CD4-positive, alpha-beta memory T cell (primary cell): Measurements from ENCODE around the gene CD4. TPM values are rescaled to one million over a fixed set of nuclear protein-coding genes. Genes with fewer than 3 reads are reported as not detected.

ENCODE experiments used
- CTCF ChIA-PET: fragments of 350-600 bp; sonication (Branson Sonifier 250); formaldehyde crosslinking; loops from one replicate; lab custom pipeline; 2021; ENCODE audit warnings: inconsistent platforms; ENCODE audit not compliant: partially characterized antibody; lab: Charles Lee
- POLR2A ChIA-PET: fragments of 350-600 bp; sonication (Branson Sonifier 250); formaldehyde crosslinking; loops from one replicate; lab custom pipeline; 2021; ENCODE audit not compliant: partially characterized antibody; lab: Charles Lee
- DNase-seq, 5 donors: peaks; one replicate each; pipeline versions ENCODE4 v3.0.0 to v3.0.0-alpha.2; 2020 to 2022; ENCODE audit warnings: mixed read lengths in 1 of 5
- H3K27ac ChIP-seq: one replicate; pipeline ENCODE4 v1.7.0; 2013; ENCODE audit warnings: low read depth, low read length
- H3K27me3 ChIP-seq: 2 replicates; pipeline ENCODE4 v1.7.0; 2013; ENCODE audit warnings: mild to moderate bottlenecking, low read length, moderate library complexity; ENCODE audit not compliant: insufficient read depth
- H3K36me3 ChIP-seq: 2 replicates; pipeline ENCODE4 v1.7.0; 2013; ENCODE audit warnings: mild to moderate bottlenecking, low read length, moderate library complexity; ENCODE audit not compliant: insufficient read depth
- H3K4me1 ChIP-seq: 2 replicates; pipeline ENCODE4 v1.7.0; 2013; ENCODE audit warnings: mild to moderate bottlenecking, low read length, moderate library complexity; ENCODE audit not compliant: insufficient read depth
- H3K4me3 ChIP-seq, 2 donors: one replicate each; pipeline ENCODE4 v1.7.0; 2013; ENCODE audit warnings: low read length in 2 of 2, mild to moderate bottlenecking in 1 of 2
- H3K9me3 ChIP-seq, 2 donors: one replicate each; pipeline ENCODE4 v1.7.0; 2013; ENCODE audit warnings: low read length in 2 of 2, control low read depth in 1 of 2; ENCODE audit not compliant: control insufficient read depth in 1 of 2
- H3K27ac Mint-ChIP-seq, 7 donors: one replicate each; pipeline ENCODE4 v1.8.0; 2020 to 2021; ENCODE audit warnings: mixed read lengths in 7 of 7, mild to moderate bottlenecking in 6 of 7, inconsistent platforms in 3 of 7, moderate library complexity in 3 of 7
- H3K27me3 Mint-ChIP-seq, 2 donors: one replicate each; pipeline ENCODE4 v1.8.0; 2020 to 2021; ENCODE audit warnings: mixed read lengths in 2 of 2
- H3K36me3 Mint-ChIP-seq, 2 donors: one replicate each; pipeline ENCODE4 v1.8.0; 2020 to 2021; ENCODE audit warnings: mixed read lengths in 2 of 2, inconsistent platforms in 1 of 2, mild to moderate bottlenecking in 1 of 2
- H3K4me1 Mint-ChIP-seq, 4 donors: one replicate each; pipeline ENCODE4 v1.8.0; 2020 to 2021; ENCODE audit warnings: mixed read lengths in 4 of 4, mild to moderate bottlenecking in 1 of 4
- H3K4me3 Mint-ChIP-seq, 8 donors: one replicate each; pipeline ENCODE4 v1.8.0; 2020 to 2021; ENCODE audit warnings: mixed read lengths in 8 of 8, mild to moderate bottlenecking in 7 of 8, moderate library complexity in 6 of 8, inconsistent platforms in 3 of 8
- H3K9me3 Mint-ChIP-seq, 8 donors: one replicate each; pipeline ENCODE4 v1.8.0; 2020 to 2021; ENCODE audit warnings: mixed read lengths in 8 of 8, mild to moderate bottlenecking in 5 of 8, inconsistent platforms in 3 of 8, moderate library complexity in 1 of 8
- intact Hi-C: fragments of 100-400 bp; cut with micrococcal nuclease; formaldehyde crosslinking; loops from one replicate; pipeline ENCODE4 v1.15.1; 2023
- polyA plus RNA-seq, 2 donors: library from polyadenylated mRNA; unstranded; fragments of 300-500 nt; fragmentation: Illumina TruSeq; gene quantifications; one replicate each; pipeline ENCODE4 v1.2.3, GENCODE V29; 2021
- total RNA-seq, 2 experiments: library from RNA; stranded (reverse); gene quantifications; one replicate each; pipeline ENCODE4 v1.2.3, GENCODE V29; 2021

CD4 gene
- total and polyA plus RNA-seq, 4 experiments from 2014 or later = 251 to 456 (median 288) TPM

DNA sequence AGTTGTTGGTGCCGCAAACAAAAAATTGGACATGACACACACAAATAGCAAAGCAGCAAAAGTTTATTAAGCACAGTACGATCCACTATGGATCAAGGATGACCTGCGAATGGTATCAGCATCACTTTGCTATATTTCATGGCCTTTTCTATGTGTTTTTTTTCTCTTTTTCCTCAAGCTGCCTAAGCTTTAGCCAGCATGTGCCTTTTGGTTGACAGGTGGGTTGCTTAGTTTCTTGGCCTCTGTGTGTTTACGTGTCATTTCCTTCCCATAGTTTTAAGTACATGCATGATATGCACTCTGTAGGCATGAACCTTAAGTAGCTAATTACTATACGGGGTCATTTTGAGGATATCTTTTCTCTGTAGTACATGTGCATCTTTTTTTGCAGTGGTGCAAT lies 9.8 kb downstream of the CD4 start:
- no peaks in the 10 kb centered on the region for H3K9me3 ChIP-seq
- ChIA-PET CTCF (no interaction called here), POLR2A (interaction anchor here (1.2 kb wide), 1 partner anchor 10 kb away, joined by 3 read pairs; the partner anchor contains the start of gene CD4)
- H3K4me3 ChIP-seq = no peak overlapping the region
- Mint-ChIP-seq H3K27me3 (no peaks in the 10 kb centered on the region), H3K4me1 (peaks cover 35 to 59% (median 47%) of the 10 kb centered on the region in 4 donors), H3K9me3 (no peaks in the 10 kb centered on the region), H3K4me3 (no peak overlapping the region), H3K36me3 (peaks cover 46 to 72% of the 10 kb centered on the region in 2 donors), H3K27ac (peak overlapping the region in 2 of 7 donors; percentile 47 to 64)
- H3K27ac ChIP-seq = no peak overlapping the region
- no peaks in the 10 kb centered on the region for H3K27me3 ChIP-seq
- intact Hi-C loops = no loop called here
- peaks cover 63% of the 10 kb centered on the region for H3K36me3 ChIP-seq
- H3K4me1 ChIP-seq = peaks cover 41% of the 10 kb centered on the region
- no peak for DNase-seq

DNA sequence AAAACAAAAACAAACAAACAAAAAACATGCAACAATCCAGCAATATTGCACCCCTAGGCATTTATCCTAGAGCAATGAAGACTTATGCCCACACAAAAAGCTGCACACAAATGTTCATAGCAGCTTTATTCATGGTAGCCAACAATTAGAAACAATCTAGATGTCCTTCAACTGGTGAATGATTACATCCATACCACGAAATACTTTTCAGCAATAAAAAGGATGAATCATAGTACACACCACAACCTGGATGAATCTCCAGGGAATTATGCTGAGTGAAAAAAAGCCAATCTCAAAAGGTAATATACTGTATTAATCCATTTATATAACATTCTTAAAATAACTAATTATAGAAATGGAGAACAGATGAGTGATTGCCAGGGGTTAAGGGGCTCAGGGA lies 17.8 kb downstream of the CD4 start:
- Histone ChIP-seq H3K27ac (no peak overlapping the region), H3K27me3 (no peaks in the 10 kb centered on the region), H3K4me1 (no peaks in the 10 kb centered on the region), H3K36me3 (peaks cover 22% of the 10 kb centered on the region), H3K4me3 (no peak overlapping the region), H3K9me3 (no peaks in the 10 kb centered on the region)
- peaks cover 36 to 39% of the 10 kb centered on the region in 2 donors for H3K36me3 Mint-ChIP-seq
- CTCF ChIA-PET = interaction anchor here (1.0 to 1.4 kb wide), 3 partner anchors 27 to 187 kb away, joined by 3 read pairs; no protein-coding TSS in a partner anchor
- no peaks in the 10 kb centered on the region for H3K9me3 Mint-ChIP-seq
- DNase-seq = no peak
- H3K27me3 Mint-ChIP-seq = no peaks in the 10 kb centered on the region
- POLR2A ChIA-PET = interaction anchor here (0.6 kb wide), 1 partner anchor 18 kb away, joined by 3 read pairs; the partner anchor contains the start of gene CD4
- no peak overlapping the region for H3K4me3 Mint-ChIP-seq
- peak overlapping the region in 1 of 7 donors; percentile 72 for H3K27ac Mint-ChIP-seq
- intact Hi-C loops = no loop called here
- peaks cover 0 to 24% (median 12%) of the 10 kb centered on the region in 4 donors for H3K4me1 Mint-ChIP-seq

DNA sequence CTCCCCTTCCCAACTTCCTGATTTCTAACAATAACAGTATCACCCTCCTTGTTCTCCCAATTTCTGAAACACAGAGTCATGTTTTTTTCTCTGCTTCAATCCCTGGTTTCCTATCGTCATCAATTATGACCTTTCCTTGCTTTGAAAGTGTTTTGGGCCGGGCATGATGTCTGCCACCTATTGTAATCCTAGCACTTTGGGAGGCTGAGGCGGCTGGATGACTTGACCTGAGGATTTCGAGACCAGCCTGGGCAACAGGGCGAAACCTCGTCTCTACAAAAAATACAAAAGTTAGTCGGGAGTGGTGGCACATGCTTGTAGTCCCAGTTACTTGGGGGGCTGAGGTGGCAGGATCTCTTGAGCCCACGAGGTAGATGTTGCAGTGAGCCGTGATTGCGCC lies 19.7 kb downstream of the CD4 start:
- Histone ChIP-seq H3K4me3 (no peak overlapping the region), H3K27ac (no peak overlapping the region), H3K36me3 (peaks cover 12% of the 10 kb centered on the region), H3K9me3 (no peaks in the 10 kb centered on the region), H3K27me3 (no peaks in the 10 kb centered on the region), H3K4me1 (no peaks in the 10 kb centered on the region)
- ChIA-PET CTCF (interaction anchor here (1.0 to 1.4 kb wide), 2 partner anchors 12 to 31 kb away, joined by 4 to 5 read pairs; partner anchors contain the start of gene GPR162), POLR2A (interaction anchor here (1.3 to 1.8 kb wide), 3 partner anchors 12 to 17 kb away, joined by 4 to 12 read pairs (median 4); partner anchors contain the start of gene GPR162)
- intact Hi-C loops = no loop called here
- Mint-ChIP-seq H3K27ac (no peak overlapping the region), H3K4me1 (peaks cover 0 to 23% (median 13%) of the 10 kb centered on the region in 4 donors), H3K9me3 (no peaks in the 10 kb centered on the region), H3K27me3 (no peaks in the 10 kb centered on the region), H3K36me3 (peaks cover 37 to 40% of the 10 kb centered on the region in 2 donors), H3K4me3 (no peak overlapping the region)
- no peak for DNase-seq

DNA sequence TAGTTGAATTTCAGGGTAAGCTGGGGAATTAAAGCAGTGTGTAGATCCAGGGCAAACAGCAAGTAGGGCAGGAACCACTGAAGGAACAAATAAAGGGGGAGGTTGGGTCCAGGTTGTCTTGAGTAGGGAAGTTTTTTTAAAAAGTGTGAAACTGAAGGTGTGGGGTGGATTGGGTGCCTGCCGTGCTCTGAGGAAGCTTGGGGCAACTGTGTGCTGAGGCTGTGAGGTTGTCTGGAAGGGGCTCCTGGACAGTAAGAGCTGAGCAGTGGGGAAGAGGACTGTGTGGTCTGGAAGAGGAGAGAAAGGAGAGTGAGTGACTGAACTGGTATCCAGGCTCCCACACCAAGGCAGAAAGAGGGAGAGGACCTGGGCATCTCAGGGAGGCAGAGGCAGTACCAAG lies 21.4 kb downstream of the CD4 start:
- Histone ChIP-seq H3K4me3 (no peak overlapping the region), H3K27me3 (no peaks in the 10 kb centered on the region), H3K27ac (no peak overlapping the region), H3K4me1 (no peaks in the 10 kb centered on the region), H3K9me3 (no peaks in the 10 kb centered on the region), H3K36me3 (peaks cover 26% of the 10 kb centered on the region)
- H3K4me1 Mint-ChIP-seq = peaks cover 0 to 20% (median 12%) of the 10 kb centered on the region in 4 donors
- H3K27ac Mint-ChIP-seq = peak overlapping the region in 6 of 7 donors; percentile 24 to 88 (median 68)
- no peak overlapping the region for H3K4me3 Mint-ChIP-seq
- ChIA-PET POLR2A (interaction anchor here (1.2 to 1.4 kb wide), 2 partner anchors 9 to 10 kb away, joined by 3 to 4 read pairs; partner anchors contain the start of gene GPR162), CTCF (interaction anchor here (0.8 to 2.7 kb wide), 5 partner anchors 8 to 25 kb away, joined by 3 to 9 read pairs (median 3); no protein-coding TSS in a partner anchor)
- no peaks in the 10 kb centered on the region for H3K9me3 Mint-ChIP-seq
- no peaks in the 10 kb centered on the region for H3K27me3 Mint-ChIP-seq
- no peak for DNase-seq
- H3K36me3 Mint-ChIP-seq = peaks cover 42 to 46% of the 10 kb centered on the region in 2 donors
- intact Hi-C loops = no loop called here

DNA sequence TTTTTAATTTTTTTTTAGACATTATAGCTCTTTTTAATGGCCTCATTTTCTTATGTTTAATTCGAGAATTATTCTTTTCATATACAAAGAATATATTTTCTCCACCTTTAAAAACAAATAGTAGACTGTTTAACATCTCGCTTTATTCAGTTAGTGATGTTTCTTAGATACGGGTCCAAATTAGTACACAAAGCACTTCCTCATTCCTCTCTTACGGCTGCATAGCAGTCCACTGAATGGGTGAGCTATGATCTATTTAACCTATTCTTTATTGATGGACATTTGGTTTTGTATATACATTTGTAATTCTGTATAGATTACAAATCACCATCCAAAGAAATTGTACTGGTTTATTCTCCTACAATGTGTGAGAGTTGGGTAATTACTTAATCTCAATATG lies 24.0 kb downstream of the CD4 start:
- Mint-ChIP-seq H3K4me1 (peaks cover 0 to 20% (median 16%) of the 10 kb centered on the region in 4 donors), H3K36me3 (peaks cover 54 to 58% of the 10 kb centered on the region in 2 donors), H3K27ac (no peak overlapping the region), H3K4me3 (no peak overlapping the region), H3K9me3 (no peaks in the 10 kb centered on the region), H3K27me3 (no peaks in the 10 kb centered on the region)
- CTCF ChIA-PET = interaction anchor here (1.0 to 1.8 kb wide), 4 partner anchors 12 to 348 kb away, joined by 3 to 11 read pairs (median 4); no protein-coding TSS in a partner anchor
- Histone ChIP-seq H3K4me1 (no peaks in the 10 kb centered on the region), H3K4me3 (no peak overlapping the region), H3K27ac (no peak overlapping the region), H3K9me3 (no peaks in the 10 kb centered on the region), H3K36me3 (peaks cover 42% of the 10 kb centered on the region), H3K27me3 (no peaks in the 10 kb centered on the region)
- POLR2A ChIA-PET = interaction anchor here (0.8 to 1.2 kb wide), 2 partner anchors 17 to 24 kb away, joined by 3 to 4 read pairs; partner anchors contain the start of gene CD4
- no peak for DNase-seq
- intact Hi-C loops = no loop called here

DNA sequence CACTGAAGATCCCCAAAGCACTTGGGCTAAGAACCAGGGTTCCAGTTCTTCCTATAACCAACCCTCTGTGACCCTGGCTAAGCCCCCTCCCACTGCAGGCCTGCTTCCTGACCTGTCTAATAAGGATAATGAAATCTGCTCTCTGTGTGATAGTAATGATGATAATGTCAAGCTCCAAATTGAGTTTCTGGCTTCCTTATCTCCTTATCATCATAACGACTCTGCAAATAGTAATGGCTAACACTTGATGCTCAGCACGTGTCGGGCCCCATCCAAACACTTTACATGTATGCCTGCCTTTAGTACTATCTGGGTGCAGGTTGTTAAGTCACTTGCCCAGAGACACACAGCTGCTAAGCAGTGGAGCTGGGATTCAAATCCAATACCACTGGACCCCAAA lies 27.3 kb downstream of the CD4 start:
- H3K36me3 ChIP-seq = peaks cover 60% of the 10 kb centered on the region
- no peaks in the 10 kb centered on the region for H3K9me3 Mint-ChIP-seq
- H3K4me1 Mint-ChIP-seq = peaks cover 12 to 15% (median 14%) of the 10 kb centered on the region in 4 donors
- peaks cover 51 to 61% of the 10 kb centered on the region in 2 donors for H3K36me3 Mint-ChIP-seq
- H3K4me1 ChIP-seq = peaks cover 13% of the 10 kb centered on the region
- ChIA-PET POLR2A (interaction anchor here (1.2 kb wide), 1 partner anchor 23 kb away, joined by 3 read pairs; no protein-coding TSS in a partner anchor), CTCF (interaction anchor here (1.4 to 1.5 kb wide), 2 partner anchors 9 to 63 kb away, joined by 5 to 7 read pairs; partner anchors contain the start of gene MLF2)
- no peak overlapping the region for H3K4me3 Mint-ChIP-seq
- intact Hi-C loops = no loop called here
- H3K27ac ChIP-seq = no peak overlapping the region
- no peaks in the 10 kb centered on the region for H3K27me3 ChIP-seq
- no peaks in the 10 kb centered on the region for H3K27me3 Mint-ChIP-seq
- peak overlapping the region in 1 of 7 donors; percentile 19 for H3K27ac Mint-ChIP-seq
- no peaks in the 10 kb centered on the region for H3K9me3 ChIP-seq
- DNase-seq = no peak
- no peak overlapping the region for H3K4me3 ChIP-seq

DNA sequence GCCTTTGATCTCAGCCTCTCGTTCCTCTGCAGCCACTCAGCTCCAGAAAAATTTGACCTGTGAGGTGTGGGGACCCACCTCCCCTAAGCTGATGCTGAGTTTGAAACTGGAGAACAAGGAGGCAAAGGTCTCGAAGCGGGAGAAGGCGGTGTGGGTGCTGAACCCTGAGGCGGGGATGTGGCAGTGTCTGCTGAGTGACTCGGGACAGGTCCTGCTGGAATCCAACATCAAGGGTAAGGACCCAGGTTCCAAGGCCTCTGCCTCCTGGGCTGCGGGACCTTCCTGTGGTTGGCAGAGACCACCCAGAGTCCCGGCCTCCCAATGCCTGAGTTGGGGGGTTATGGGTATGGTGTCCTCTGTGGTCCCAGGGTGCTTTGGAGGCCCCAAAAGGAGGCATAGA lies 27.8 kb downstream of the CD4 start:
- no peaks in the 10 kb centered on the region for H3K27me3 Mint-ChIP-seq
- H3K27me3 ChIP-seq = no peaks in the 10 kb centered on the region
- no peak overlapping the region for H3K4me3 Mint-ChIP-seq
- peaks cover 13% of the 10 kb centered on the region for H3K4me1 ChIP-seq
- CTCF ChIA-PET = interaction anchor here (1.4 to 1.5 kb wide), 2 partner anchors 9 to 64 kb away, joined by 5 to 7 read pairs; partner anchors contain the start of gene MLF2
- H3K36me3 ChIP-seq = peaks cover 60% of the 10 kb centered on the region
- no peak overlapping the region for H3K27ac Mint-ChIP-seq
- POLR2A ChIA-PET = interaction anchor here (1.2 kb wide), 1 partner anchor 24 kb away, joined by 3 read pairs; no protein-coding TSS in a partner anchor
- H3K36me3 Mint-ChIP-seq = peaks cover 51 to 61% of the 10 kb centered on the region in 2 donors
- intact Hi-C loops = no loop called here
- no peak overlapping the region for H3K4me3 ChIP-seq
- H3K9me3 ChIP-seq = no peaks in the 10 kb centered on the region
- peaks cover 13 to 17% (median 15%) of the 10 kb centered on the region in 4 donors for H3K4me1 Mint-ChIP-seq
- no peaks in the 10 kb centered on the region for H3K9me3 Mint-ChIP-seq
- H3K27ac ChIP-seq = no peak overlapping the region
- DNase-seq = no peak
